ENCODE data around the gene CDH4. TPM values are rescaled to one million over a fixed set of nuclear protein-coding genes. Genes with fewer than 3 reads are reported as not detected.

CDH4 gene
- polyA plus RNA-seq, 1 donor (not counting 4 experiments of a cell fraction or from before 2014, with no cell fraction given) = 2.2 TPM

DNA sequence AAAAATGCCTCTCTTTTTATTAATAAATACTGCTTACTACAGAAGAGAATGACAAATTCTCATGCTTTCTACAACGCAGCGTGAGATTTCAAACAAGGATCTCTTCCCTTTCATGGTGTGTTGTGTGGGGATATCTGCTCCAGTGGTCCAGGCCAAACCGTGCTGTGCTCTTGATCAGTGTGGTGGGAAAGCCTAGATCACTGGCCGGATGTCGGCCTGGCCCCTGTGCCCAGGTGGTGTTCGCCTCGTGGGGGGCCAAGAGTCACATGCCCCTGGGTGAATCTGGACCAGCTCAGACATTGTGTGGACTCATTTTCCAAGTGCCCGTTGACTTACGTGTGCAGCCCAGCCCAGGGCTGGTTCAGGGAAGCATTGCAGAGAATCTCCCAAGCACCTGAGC, 4.3 kb downstream of the CDH4 start:
- Histone ChIP-seq H3K79me2 (ENCODE audit: control insufficient read depth, insufficient read depth, low read length) (peaks cover 37% of the 10 kb centered on the region), H3K9me3 (ENCODE audit: control insufficient read depth, low read depth, low read length) (no peaks in the 10 kb centered on the region), H4K20me1 (ENCODE audit: control insufficient read depth, extremely low read depth, insufficient read depth, low read length) (peaks cover 15% of the 10 kb centered on the region), H3K27me3 (ENCODE audit: control insufficient read depth, extremely low read depth, insufficient read depth, low read length) (peaks cover 3% of the 10 kb centered on the region), H3K27ac (ENCODE audit: control insufficient read depth, insufficient read depth, low read length) (no peak overlapping the region), H3K4me2 (ENCODE audit: control insufficient read depth, extremely low read depth, insufficient read depth, low read depth, low read length) (peak overlapping the region; percentile 83), H3K36me3 (ENCODE audit: control insufficient read depth in 2 of 2, extremely low read depth in 1 of 2, insufficient read depth in 2 of 2, low read length in 2 of 2) (peaks cover 11 to 33% of the 10 kb centered on the region in 2 experiments), H3K9me1 (ENCODE audit: control insufficient read depth, extremely low read depth, insufficient read depth, low read length) (no peaks in the 10 kb centered on the region), H3K9ac (ENCODE audit: control insufficient read depth, extremely low read depth, insufficient read depth, low read length) (no peak overlapping the region), H3K4me3 (ENCODE audit: control insufficient read depth in 2 of 3, extremely low read depth in 1 of 3, insufficient read depth in 2 of 3, low read depth in 1 of 3, low read length in 3 of 3) (no peak overlapping the region), H3K4me1 (ENCODE audit: control insufficient read depth, extremely low read depth, insufficient read depth, low read length) (peaks cover 30% of the 10 kb centered on the region), H2AFZ (ENCODE audit: control insufficient read depth, low read length) (no peak overlapping the region)
- DNase-seq (ENCODE audit: low read depth, low spot score) (no peak), FAIRE-seq (peak; percentile 34)
- no peak for TF ChIP-seq EZH2 (IDR thresholded peaks at IDR 0.05; ENCODE audit: low read length)
- TF ChIP-seq, protein P1, sequence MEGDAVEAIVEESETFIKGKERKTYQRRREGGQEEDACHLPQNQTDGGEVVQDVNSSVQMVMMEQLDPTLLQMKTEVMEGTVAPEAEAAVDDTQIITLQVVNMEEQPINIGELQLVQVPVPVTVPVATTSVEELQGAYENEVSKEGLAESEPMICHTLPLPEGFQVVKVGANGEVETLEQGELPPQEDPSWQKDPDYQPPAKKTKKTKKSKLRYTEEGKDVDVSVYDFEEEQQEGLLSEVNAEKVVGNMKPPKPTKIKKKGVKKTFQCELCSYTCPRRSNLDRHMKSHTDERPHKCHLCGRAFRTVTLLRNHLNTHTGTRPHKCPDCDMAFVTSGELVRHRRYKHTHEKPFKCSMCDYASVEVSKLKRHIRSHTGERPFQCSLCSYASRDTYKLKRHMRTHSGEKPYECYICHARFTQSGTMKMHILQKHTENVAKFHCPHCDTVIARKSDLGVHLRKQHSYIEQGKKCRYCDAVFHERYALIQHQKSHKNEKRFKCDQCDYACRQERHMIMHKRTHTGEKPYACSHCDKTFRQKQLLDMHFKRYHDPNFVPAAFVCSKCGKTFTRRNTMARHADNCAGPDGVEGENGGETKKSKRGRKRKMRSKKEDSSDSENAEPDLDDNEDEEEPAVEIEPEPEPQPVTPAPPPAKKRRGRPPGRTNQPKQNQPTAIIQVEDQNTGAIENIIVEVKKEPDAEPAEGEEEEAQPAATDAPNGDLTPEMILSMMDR (optimal IDR thresholded peaks at IDR 0.05 in 1 of 3, IDR thresholded peaks at IDR 0.05 in 1 of 3, conservative IDR thresholded peaks at IDR 0.05 in 1 of 3; ENCODE audit: extremely low read depth in 1 of 3, insufficient read depth in 2 of 3, low read length in 3 of 3) = no peak
- dilution Hi-C loops (cut with MboI; ENCODE audit: extremely low pct_ligation_motif_present, low sequenced_read_pairs) = no loop called here

DNA sequence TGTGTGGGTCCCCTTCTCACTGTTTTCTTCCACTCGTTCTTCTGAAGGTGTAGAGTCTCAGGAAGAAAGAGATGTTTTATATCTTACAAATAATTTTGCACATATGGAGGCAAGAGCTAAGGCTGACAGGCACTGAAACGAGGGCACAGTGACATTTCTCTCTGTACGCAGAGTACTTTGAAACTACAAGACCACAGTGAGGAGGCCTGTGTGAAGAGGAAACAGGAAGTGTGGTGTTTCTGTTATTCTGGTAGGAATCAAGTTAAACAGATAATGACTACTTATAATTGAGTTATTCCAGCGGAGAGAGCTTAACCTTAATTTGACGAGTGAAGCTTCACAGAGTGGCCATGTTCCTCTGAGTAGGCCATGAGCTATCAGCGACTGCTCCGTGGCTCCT, 4.8 kb downstream of the CDH4 start:
- Histone ChIP-seq H3K79me2 (ENCODE audit: control insufficient read depth, insufficient read depth, low read length) (peaks cover 40% of the 10 kb centered on the region), H3K27ac (ENCODE audit: control insufficient read depth, insufficient read depth, low read length) (no peak overlapping the region), H3K36me3 (ENCODE audit: control insufficient read depth in 2 of 2, extremely low read depth in 1 of 2, insufficient read depth in 2 of 2, low read length in 2 of 2) (peaks cover 11 to 34% of the 10 kb centered on the region in 2 experiments), H4K20me1 (ENCODE audit: control insufficient read depth, extremely low read depth, insufficient read depth, low read length) (peaks cover 19% of the 10 kb centered on the region), H3K9me1 (ENCODE audit: control insufficient read depth, extremely low read depth, insufficient read depth, low read length) (no peaks in the 10 kb centered on the region), H3K9ac (ENCODE audit: control insufficient read depth, extremely low read depth, insufficient read depth, low read length) (no peak overlapping the region), H3K4me1 (ENCODE audit: control insufficient read depth, extremely low read depth, insufficient read depth, low read length) (peaks cover 28% of the 10 kb centered on the region), H3K4me2 (ENCODE audit: control insufficient read depth, extremely low read depth, insufficient read depth, low read depth, low read length) (no peak overlapping the region), H3K27me3 (ENCODE audit: control insufficient read depth, extremely low read depth, insufficient read depth, low read length) (no peaks in the 10 kb centered on the region), H3K9me3 (ENCODE audit: control insufficient read depth, low read depth, low read length) (no peaks in the 10 kb centered on the region), H2AFZ (ENCODE audit: control insufficient read depth, low read length) (no peak overlapping the region), H3K4me3 (ENCODE audit: control insufficient read depth in 2 of 3, extremely low read depth in 1 of 3, insufficient read depth in 2 of 3, low read depth in 1 of 3, low read length in 3 of 3) (no peak overlapping the region)
- no peak for FAIRE-seq
- dilution Hi-C loops (cut with MboI; ENCODE audit: extremely low pct_ligation_motif_present, low sequenced_read_pairs) = no loop called here
- TF ChIP-seq, protein P1 (optimal IDR thresholded peaks at IDR 0.05 in 1 of 3, IDR thresholded peaks at IDR 0.05 in 1 of 3, conservative IDR thresholded peaks at IDR 0.05 in 1 of 3; ENCODE audit: extremely low read depth in 1 of 3, insufficient read depth in 2 of 3, low read length in 3 of 3) = no peak
- DNase-seq (ENCODE audit: low read depth, low spot score) = no peak

Measured in keratinocyte (primary cell).